ENCODE data around the gene SHB.

The SHB gene

GRCh38 chr9:37961351-37961750 lies 107.7 kb downstream of the SHB start:
- H3K4me3 ChIP-seq (replicated peaks; ENCODE audit: low read depth, low read length): no peak overlapping the region
- H3K36me3 ChIP-seq (ENCODE audit: control insufficient read depth, insufficient read depth, low read length): no peaks in the 10 kb centered on the region
- no peak for DNase-seq (ENCODE audit: extremely low read depth, insufficient read length)
- H3K27me3 ChIP-seq (replicated peaks; ENCODE audit: control insufficient read depth, insufficient read depth, low read length): no peaks in the 10 kb centered on the region
- no peak for TF ChIP-seq CTCF (IDR thresholded peaks at IDR 0.05; ENCODE audit: insufficient read depth, low read length, poor library complexity, severe bottlenecking)

- no peak overlapping the region for H3K4me3 ChIP-seq (replicated peaks; ENCODE audit: low read depth, low read length)
- no peaks in the 10 kb centered on the region for H3K27me3 ChIP-seq (replicated peaks; ENCODE audit: control insufficient read depth, insufficient read depth, low read length)
- no peak for TF ChIP-seq CTCF (IDR thresholded peaks at IDR 0.05; ENCODE audit: insufficient read depth, low read length, poor library complexity, severe bottlenecking)
- no peak for DNase-seq (ENCODE audit: extremely low read depth, insufficient read length)
- H3K36me3 ChIP-seq (ENCODE audit: control insufficient read depth, insufficient read depth, low read length): no peaks in the 10 kb centered on the region
These were observed 108.4 kb downstream of the SHB start for GRCh38 chr9:37960631-37961030.

- H3K27me3 ChIP-seq (replicated peaks; ENCODE audit: control insufficient read depth, insufficient read depth, low read length): no peaks in the 10 kb centered on the region
- no peak for TF ChIP-seq CTCF (IDR thresholded peaks at IDR 0.05; ENCODE audit: insufficient read depth, low read length, poor library complexity, severe bottlenecking)
- H3K4me3 ChIP-seq (replicated peaks; ENCODE audit: low read depth, low read length): no peak overlapping the region
- no peak for DNase-seq (ENCODE audit: extremely low read depth, insufficient read length)
- H3K36me3 ChIP-seq (ENCODE audit: control insufficient read depth, insufficient read depth, low read length): no peaks in the 10 kb centered on the region
These were observed 109.1 kb downstream of the SHB start for GRCh38 chr9:37959976-37960375.

- Histone ChIP-seq H3K36me3 (ENCODE audit: control insufficient read depth, insufficient read depth, low read length) (no peaks in the 10 kb centered on the region), H3K4me3 (replicated peaks; ENCODE audit: low read depth, low read length) (no peak overlapping the region), H3K27me3 (replicated peaks; ENCODE audit: control insufficient read depth, insufficient read depth, low read length) (no peaks in the 10 kb centered on the region)
- DNase-seq (ENCODE audit: extremely low read depth, insufficient read length): no peak
- TF ChIP-seq CTCF (IDR thresholded peaks at IDR 0.05; ENCODE audit: insufficient read depth, low read length, poor library complexity, severe bottlenecking): no peak
These were observed 110.9 kb downstream of the SHB start for GRCh38 chr9:37958154-37958553.

- Histone ChIP-seq H3K36me3 (ENCODE audit: control insufficient read depth, insufficient read depth, low read length) (no peaks in the 10 kb centered on the region), H3K4me3 (replicated peaks; ENCODE audit: low read depth, low read length) (no peak overlapping the region)
These were observed 111.4 kb downstream of the SHB start for GRCh38 chr9:37957664-37957953.

More at GRCh38 chr9:37957664-37957953, 111.4 kb downstream of the SHB start:
- no peak for TF ChIP-seq CTCF (IDR thresholded peaks at IDR 0.05; ENCODE audit: insufficient read depth, low read length, poor library complexity, severe bottlenecking)
- H3K27me3 ChIP-seq (replicated peaks; ENCODE audit: control insufficient read depth, insufficient read depth, low read length): no peaks in the 10 kb centered on the region
- DNase-seq (ENCODE audit: extremely low read depth, insufficient read length): no peak

All from GM06990 (cell line).